ENCODE data around the gene LSAMP. TPM values are rescaled to one million over a fixed set of nuclear protein-coding genes. Genes with fewer than 3 reads are reported as not detected.

Gene LSAMP
- total and polyA plus RNA-seq, 2 experiments from 2014 or later, result 2.0 to 2.9 TPM

DNA sequence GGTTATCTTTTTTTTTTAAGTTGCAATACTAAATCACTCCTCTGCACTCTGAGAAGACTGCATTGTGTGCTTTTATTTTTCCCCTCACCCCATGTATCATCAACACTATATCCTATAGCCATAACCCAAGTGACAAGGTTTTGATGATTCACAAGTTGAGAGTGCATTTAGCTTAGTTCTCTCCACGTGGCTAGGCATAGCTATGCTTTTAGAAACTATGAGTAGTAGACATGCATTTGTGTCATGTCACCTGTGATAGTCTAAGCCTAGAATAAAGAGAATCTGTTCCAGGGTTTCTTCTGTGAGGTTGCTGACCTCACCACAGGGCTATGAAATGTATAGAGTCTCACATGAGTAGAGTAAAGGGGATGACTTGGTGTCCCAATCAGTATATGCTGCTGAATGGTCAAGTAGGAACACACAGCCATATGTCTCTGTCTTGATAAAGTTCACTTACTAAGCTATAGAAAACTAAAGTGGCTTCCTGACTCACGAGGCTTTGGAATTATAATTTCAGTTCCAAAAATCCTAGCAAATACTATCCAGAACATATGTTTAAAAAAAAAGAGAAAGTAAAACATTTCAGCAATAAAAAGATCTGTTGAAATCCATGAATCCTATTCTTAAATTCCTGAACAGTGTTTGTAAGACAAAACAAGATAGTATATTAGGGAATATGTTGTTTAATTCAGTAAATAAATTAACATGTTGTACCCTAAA, 206.3 kb downstream of the LSAMP start:
- Histone ChIP-seq H3F3A (replicated peaks; ENCODE audit: low read depth) (no peaks in the 10 kb centered on the region), H3K4me2 (no peak overlapping the region), H3K36me3 (ENCODE audit: insufficient read depth) (no peaks in the 10 kb centered on the region), H3K4me3 (no peak overlapping the region), H3K79me2 (replicated peaks; ENCODE audit: insufficient read depth) (no peaks in the 10 kb centered on the region), H2AFZ (no peak overlapping the region), H3K27ac (ENCODE audit: low read depth) (no peak overlapping the region), H3K27me3 (ENCODE audit: insufficient read depth) (no peaks in the 10 kb centered on the region), H4K20me1 (replicated peaks; ENCODE audit: insufficient read depth) (no peaks in the 10 kb centered on the region), H3K9me2 (ENCODE audit: insufficient read depth) (no peaks in the 10 kb centered on the region), H3K4me1 (ENCODE audit: insufficient read depth) (0 out of 2 replicates have a peak, but pooled peaks cover 5% of the 10 kb centered on the region)
- no peaks in the 10 kb centered on the region for H3K9me3 Mint-ChIP-seq
- no peak overlapping the region for H3K27ac Mint-ChIP-seq
- no peaks in the 10 kb centered on the region for H3K27me3 Mint-ChIP-seq (ENCODE audit: insufficient read depth, low read depth, poor library complexity)
- DNase-seq (ENCODE audit: low spot score), result no peak
- ATAC-seq, result no peak
- TF ChIP-seq ZNF331 (CRISPR knock-in tag; IDR thresholded peaks at IDR 0.05; ENCODE audit: low read depth) (no peak), POLR2AphosphoS5 (IDR thresholded peaks at IDR 0.05; ENCODE audit: low read depth) (no peak), EZH2phosphoT487 (IDR thresholded peaks at IDR 0.05; ENCODE audit: unreplicated experiment) (no peak), JUNB (IDR thresholded peaks at IDR 0.05; ENCODE audit: unreplicated experiment) (no peak)
- TF ChIP-seq, protein P1, sequence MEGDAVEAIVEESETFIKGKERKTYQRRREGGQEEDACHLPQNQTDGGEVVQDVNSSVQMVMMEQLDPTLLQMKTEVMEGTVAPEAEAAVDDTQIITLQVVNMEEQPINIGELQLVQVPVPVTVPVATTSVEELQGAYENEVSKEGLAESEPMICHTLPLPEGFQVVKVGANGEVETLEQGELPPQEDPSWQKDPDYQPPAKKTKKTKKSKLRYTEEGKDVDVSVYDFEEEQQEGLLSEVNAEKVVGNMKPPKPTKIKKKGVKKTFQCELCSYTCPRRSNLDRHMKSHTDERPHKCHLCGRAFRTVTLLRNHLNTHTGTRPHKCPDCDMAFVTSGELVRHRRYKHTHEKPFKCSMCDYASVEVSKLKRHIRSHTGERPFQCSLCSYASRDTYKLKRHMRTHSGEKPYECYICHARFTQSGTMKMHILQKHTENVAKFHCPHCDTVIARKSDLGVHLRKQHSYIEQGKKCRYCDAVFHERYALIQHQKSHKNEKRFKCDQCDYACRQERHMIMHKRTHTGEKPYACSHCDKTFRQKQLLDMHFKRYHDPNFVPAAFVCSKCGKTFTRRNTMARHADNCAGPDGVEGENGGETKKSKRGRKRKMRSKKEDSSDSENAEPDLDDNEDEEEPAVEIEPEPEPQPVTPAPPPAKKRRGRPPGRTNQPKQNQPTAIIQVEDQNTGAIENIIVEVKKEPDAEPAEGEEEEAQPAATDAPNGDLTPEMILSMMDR (conservative IDR thresholded peaks at IDR 0.05; ENCODE audit: low read depth in 2 of 2), result no peak
- TF ChIP-seq, protein P2, sequence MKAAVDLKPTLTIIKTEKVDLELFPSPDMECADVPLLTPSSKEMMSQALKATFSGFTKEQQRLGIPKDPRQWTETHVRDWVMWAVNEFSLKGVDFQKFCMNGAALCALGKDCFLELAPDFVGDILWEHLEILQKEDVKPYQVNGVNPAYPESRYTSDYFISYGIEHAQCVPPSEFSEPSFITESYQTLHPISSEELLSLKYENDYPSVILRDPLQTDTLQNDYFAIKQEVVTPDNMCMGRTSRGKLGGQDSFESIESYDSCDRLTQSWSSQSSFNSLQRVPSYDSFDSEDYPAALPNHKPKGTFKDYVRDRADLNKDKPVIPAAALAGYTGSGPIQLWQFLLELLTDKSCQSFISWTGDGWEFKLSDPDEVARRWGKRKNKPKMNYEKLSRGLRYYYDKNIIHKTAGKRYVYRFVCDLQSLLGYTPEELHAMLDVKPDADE (IDR thresholded peaks at IDR 0.05), result no peak
- TF ChIP-seq, protein P3, sequence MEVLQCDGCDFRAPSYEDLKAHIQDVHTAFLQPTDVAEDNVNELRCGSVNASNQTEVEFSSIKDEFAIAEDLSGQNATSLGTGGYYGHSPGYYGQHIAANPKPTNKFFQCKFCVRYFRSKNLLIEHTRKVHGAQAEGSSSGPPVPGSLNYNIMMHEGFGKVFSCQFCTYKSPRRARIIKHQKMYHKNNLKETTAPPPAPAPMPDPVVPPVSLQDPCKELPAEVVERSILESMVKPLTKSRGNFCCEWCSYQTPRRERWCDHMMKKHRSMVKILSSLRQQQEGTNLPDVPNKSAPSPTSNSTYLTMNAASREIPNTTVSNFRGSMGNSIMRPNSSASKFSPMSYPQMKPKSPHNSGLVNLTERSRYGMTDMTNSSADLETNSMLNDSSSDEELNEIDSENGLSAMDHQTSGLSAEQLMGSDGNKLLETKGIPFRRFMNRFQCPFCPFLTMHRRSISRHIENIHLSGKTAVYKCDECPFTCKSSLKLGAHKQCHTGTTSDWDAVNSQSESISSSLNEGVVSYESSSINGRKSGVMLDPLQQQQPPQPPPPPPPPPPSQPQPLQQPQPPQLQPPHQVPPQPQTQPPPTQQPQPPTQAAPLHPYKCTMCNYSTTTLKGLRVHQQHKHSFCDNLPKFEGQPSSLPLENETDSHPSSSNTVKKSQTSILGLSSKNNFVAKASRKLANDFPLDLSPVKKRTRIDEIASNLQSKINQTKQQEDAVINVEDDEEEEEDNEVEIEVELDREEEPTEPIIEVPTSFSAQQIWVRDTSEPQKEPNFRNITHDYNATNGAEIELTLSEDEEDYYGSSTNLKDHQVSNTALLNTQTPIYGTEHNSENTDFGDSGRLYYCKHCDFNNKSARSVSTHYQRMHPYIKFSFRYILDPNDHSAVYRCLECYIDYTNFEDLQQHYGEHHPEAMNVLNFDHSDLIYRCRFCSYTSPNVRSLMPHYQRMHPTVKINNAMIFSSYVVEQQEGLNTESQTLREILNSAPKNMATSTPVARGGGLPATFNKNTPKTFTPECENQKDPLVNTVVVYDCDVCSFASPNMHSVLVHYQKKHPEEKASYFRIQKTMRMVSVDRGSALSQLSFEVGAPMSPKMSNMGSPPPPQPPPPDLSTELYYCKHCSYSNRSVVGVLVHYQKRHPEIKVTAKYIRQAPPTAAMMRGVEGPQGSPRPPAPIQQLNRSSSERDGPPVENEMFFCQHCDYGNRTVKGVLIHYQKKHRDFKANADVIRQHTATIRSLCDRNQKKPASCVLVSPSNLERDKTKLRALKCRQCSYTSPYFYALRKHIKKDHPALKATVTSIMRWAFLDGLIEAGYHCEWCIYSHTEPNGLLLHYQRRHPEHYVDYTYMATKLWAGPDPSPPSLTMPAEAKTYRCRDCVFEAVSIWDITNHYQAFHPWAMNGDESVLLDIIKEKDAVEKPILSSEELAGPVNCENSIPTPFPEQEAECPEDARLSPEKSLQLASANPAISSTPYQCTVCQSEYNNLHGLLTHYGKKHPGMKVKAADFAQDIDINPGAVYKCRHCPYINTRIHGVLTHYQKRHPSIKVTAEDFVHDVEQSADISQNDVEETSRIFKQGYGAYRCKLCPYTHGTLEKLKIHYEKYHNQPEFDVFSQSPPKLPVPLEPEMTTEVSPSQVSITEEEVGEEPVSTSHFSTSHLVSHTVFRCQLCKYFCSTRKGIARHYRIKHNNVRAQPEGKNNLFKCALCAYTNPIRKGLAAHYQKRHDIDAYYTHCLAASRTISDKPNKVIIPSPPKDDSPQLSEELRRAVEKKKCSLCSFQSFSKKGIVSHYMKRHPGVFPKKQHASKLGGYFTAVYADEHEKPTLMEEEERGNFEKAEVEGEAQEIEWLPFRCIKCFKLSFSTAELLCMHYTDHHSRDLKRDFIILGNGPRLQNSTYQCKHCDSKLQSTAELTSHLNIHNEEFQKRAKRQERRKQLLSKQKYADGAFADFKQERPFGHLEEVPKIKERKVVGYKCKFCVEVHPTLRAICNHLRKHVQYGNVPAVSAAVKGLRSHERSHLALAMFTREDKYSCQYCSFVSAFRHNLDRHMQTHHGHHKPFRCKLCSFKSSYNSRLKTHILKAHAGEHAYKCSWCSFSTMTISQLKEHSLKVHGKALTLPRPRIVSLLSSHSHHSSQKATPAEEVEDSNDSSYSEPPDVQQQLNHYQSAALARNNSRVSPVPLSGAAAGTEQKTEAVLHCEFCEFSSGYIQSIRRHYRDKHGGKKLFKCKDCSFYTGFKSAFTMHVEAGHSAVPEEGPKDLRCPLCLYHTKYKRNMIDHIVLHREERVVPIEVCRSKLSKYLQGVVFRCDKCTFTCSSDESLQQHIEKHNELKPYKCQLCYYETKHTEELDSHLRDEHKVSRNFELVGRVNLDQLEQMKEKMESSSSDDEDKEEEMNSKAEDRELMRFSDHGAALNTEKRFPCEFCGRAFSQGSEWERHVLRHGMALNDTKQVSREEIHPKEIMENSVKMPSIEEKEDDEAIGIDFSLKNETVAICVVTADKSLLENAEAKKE (CRISPR knock-in tag; IDR thresholded peaks at IDR 0.05), result no peak
- no peak overlapping the region for H3K4me3 Mint-ChIP-seq
- peaks cover 6% of the 10 kb centered on the region for H3K4me1 Mint-ChIP-seq
- no peaks in the 10 kb centered on the region for H3K36me3 Mint-ChIP-seq (ENCODE audit: low read depth)
